ENCODE results near the gene SVEP1. TPM values are rescaled to one million over a fixed set of nuclear protein-coding genes. Genes with fewer than 3 reads are reported as not detected.

SVEP1 gene
- total RNA-seq, 1 donor from 2014 or later = 41.8 TPM

DNA sequence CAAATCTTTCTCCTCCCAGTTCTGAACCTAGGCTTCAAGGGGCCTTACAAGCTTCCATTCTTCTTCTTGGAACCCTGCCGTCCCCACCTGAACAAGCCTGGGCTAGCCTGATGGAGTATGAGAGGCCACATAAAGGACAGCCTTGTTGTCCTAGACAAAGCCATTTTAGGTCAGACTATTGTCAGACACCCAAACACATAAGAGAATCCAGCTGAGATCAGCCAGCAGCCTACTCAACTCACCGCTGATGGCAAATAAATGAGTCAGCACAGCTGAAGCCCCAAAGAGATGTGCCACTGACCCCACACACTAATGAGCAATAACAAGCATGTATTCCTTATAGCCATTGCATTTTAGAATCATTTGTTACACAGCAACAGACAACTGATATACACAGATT is 33.8 kb downstream of the SVEP1 start:
- H3K4me1 ChIP-seq = peaks cover 0 to 4% of the 10 kb centered on the region in 2 donors
- H3K4me3 ChIP-seq = no peak overlapping the region
- TF ChIP-seq CTCF (IDR thresholded peaks at IDR 0.05) = no peak
- H3K9me3 ChIP-seq = no peaks in the 10 kb centered on the region
- no peak overlapping the region for H3K27ac ChIP-seq
- H3K27me3 ChIP-seq = no peaks in the 10 kb centered on the region
- DNase-seq (ENCODE audit: low spot score in 2 of 2) = no peak
- H3K36me3 ChIP-seq = peaks cover 0 to 7% of the 10 kb centered on the region in 2 donors
- intact Hi-C loops (cut with DNase I) = no loop called here

GRCh38 chr9:110543631-110544051 is 35.9 kb downstream of the SVEP1 start:
- intact Hi-C loops (cut with DNase I) = no loop called here
- H3K4me1 ChIP-seq = peaks cover 0 to 9% of the 10 kb centered on the region in 2 donors
- no peaks in the 10 kb centered on the region for H3K9me3 ChIP-seq
- no peak for DNase-seq (ENCODE audit: low spot score in 2 of 2)
- no peaks in the 10 kb centered on the region for H3K27me3 ChIP-seq
- no peak for TF ChIP-seq CTCF (IDR thresholded peaks at IDR 0.05)
- peaks cover 0 to 7% of the 10 kb centered on the region in 2 donors for H3K36me3 ChIP-seq
- H3K27ac ChIP-seq = no peak overlapping the region
- no peak overlapping the region for H3K4me3 ChIP-seq

DNA sequence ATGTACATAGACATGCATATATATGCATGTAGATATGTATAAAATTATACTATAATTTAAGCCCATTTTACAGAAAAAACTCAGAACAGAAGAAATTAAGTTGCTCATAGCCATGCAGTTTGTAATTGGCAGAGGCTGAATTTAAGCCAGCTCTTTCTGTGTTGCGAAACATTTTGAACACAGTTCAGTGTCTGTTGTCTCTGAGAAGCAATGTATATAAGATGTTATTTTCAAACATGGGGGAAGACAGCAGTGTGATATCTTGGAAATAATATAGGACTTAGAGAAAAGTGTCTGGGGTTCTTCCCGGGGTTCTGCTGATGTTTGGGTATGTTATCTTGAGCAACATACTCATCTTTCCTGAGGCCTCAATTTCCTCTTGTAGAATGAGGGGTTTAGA is 37.6 kb downstream of the SVEP1 start:
- TF ChIP-seq CTCF (IDR thresholded peaks at IDR 0.05) = no peak
- Histone ChIP-seq H3K27me3 (no peaks in the 10 kb centered on the region), H3K4me3 (no peak overlapping the region), H3K4me1 (peaks cover 0 to 24% of the 10 kb centered on the region in 2 donors), H3K9me3 (no peaks in the 10 kb centered on the region), H3K36me3 (peaks cover 0 to 7% of the 10 kb centered on the region in 2 donors), H3K27ac (no peak overlapping the region)
- intact Hi-C loops (cut with DNase I) = no loop called here
- no peak for DNase-seq (ENCODE audit: low spot score in 2 of 2)

DNA sequence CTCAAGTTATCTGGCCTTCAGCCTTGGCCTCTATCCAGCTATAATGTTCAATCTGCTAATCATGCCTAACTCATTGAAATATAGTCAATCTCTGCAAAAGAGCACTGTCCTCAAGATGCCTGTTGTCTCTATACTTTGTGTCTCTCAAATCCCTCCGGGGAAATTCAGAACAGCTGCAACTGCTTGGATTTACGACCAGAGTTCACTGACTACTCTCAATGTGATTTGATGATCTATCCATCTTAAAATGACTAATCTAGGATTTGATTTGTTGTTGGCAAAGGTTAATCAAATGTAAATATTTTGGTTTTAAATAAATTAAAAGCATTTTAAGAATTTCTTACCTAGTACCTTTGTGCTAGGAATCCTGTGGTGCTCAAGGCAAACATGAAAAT is 40.9 kb downstream of the SVEP1 start:
- Histone ChIP-seq H3K27me3 (no peaks in the 10 kb centered on the region), H3K4me1 (peaks cover 0 to 34% of the 10 kb centered on the region in 2 donors), H3K36me3 (no peaks in the 10 kb centered on the region), H3K9me3 (no peaks in the 10 kb centered on the region), H3K4me3 (no peak overlapping the region), H3K27ac (peak overlapping the region; percentile 19 to 34)
- no peak for TF ChIP-seq CTCF (IDR thresholded peaks at IDR 0.05)
- no peak for DNase-seq (ENCODE audit: low spot score in 2 of 2)
- intact Hi-C loops (cut with DNase I) = loop anchor here (5.0 kb wide), 1 partner anchor 84 kb away; no protein-coding TSS in a partner anchor

- H3K27ac ChIP-seq = peak overlapping the region; percentile 19 to 34
- H3K4me3 ChIP-seq = no peak overlapping the region
- no peaks in the 10 kb centered on the region for H3K27me3 ChIP-seq
- peaks cover 0 to 31% of the 10 kb centered on the region in 2 donors for H3K4me1 ChIP-seq
- no peak for DNase-seq (ENCODE audit: low spot score in 2 of 2)
- no peaks in the 10 kb centered on the region for H3K9me3 ChIP-seq
- no peak for TF ChIP-seq CTCF (IDR thresholded peaks at IDR 0.05)
- no peaks in the 10 kb centered on the region for H3K36me3 ChIP-seq
- intact Hi-C loops (cut with DNase I) = loop anchor here (5.0 kb wide), 1 partner anchor 84 kb away; no protein-coding TSS in a partner anchor
These were observed 41.5 kb downstream of the SVEP1 start for GRCh38 chr9:110537841-110538646.
